GM19240 (cell line): ENCODE results near the gene BRIP1.
"Not testable (repeated sequence)": the region's sequence is repeated elsewhere in the genome, so short reads cannot be mapped to it uniquely, and the experiment has no call there.

Experiments used
- DNase-seq: peaks from one replicate; pipeline ENCODE4 v3.0.0; 2011; ENCODE audit warnings: low spot score; ENCODE audit not compliant: insufficient read length

BRIP1 gene

GRCh38 chr17:61867033-61867432, 3.7 kb upstream of the BRIP1 start:
- DNase-seq = no peak

GRCh38 chr17:61863801-61864126, 436 bp upstream of the BRIP1 start:
- no peak for DNase-seq

- DNase-seq = no peak
Observed at GRCh38 chr17:61862105-61862574, 1.2 kb downstream of the BRIP1 start.

- not testable (repeated sequence) for DNase-seq
Observed at GRCh38 chr17:61860397-61860796, 2.9 kb downstream of the BRIP1 start.

- DNase-seq = no peak
Observed at GRCh38 chr17:61856035-61856434, 7.3 kb downstream of the BRIP1 start.

GRCh38 chr17:61852857-61853256, 10.5 kb downstream of the BRIP1 start:
- DNase-seq = no peak

- no peak for DNase-seq
Observed at GRCh38 chr17:61849674-61850073, 13.7 kb downstream of the BRIP1 start.

- DNase-seq = no peak
Observed at GRCh38 chr17:61848896-61849295, 14.4 kb downstream of the BRIP1 start.

- DNase-seq = no peak
Observed at GRCh38 chr17:61848247-61848646, 15.1 kb downstream of the BRIP1 start.

GRCh38 chr17:61847659-61848058, 15.7 kb downstream of the BRIP1 start:
- DNase-seq = no peak

GRCh38 chr17:61846761-61847375, 16.5 kb downstream of the BRIP1 start:
- DNase-seq = no peak

- no peak for DNase-seq
Observed at GRCh38 chr17:61846088-61846487, 17.2 kb downstream of the BRIP1 start.

GRCh38 chr17:61843435-61843834, 19.9 kb downstream of the BRIP1 start:
- no peak for DNase-seq

- no peak for DNase-seq
Observed at GRCh38 chr17:61842899-61843298, 20.4 kb downstream of the BRIP1 start.

GRCh38 chr17:61839300-61839786, 24.0 kb downstream of the BRIP1 start:
- DNase-seq = no peak

- DNase-seq = no peak
Observed at GRCh38 chr17:61837175-61838051, 25.9 kb downstream of the BRIP1 start.

GRCh38 chr17:61836266-61837174, 26.8 kb downstream of the BRIP1 start:
- DNase-seq = no peak

GRCh38 chr17:61835606-61836005, 27.7 kb downstream of the BRIP1 start:
- DNase-seq = no peak

- no peak for DNase-seq
Observed at GRCh38 chr17:61834610-61835009, 28.7 kb downstream of the BRIP1 start.

GRCh38 chr17:61833536-61834193, 29.7 kb downstream of the BRIP1 start:
- no peak for DNase-seq

GRCh38 chr17:61832463-61832862, 30.9 kb downstream of the BRIP1 start:
- no peak for DNase-seq
